CD4-positive, alpha-beta T cell (primary cell): ENCODE measurements around the gene S100A3. TPM values are rescaled to one million over a fixed set of nuclear protein-coding genes. Genes with fewer than 3 reads are reported as not detected.

ENCODE experiments used
- ATAC-seq: fragments of 200-7000 bp; cut with Tn5 transposase; one replicate; pipeline ENCODE4 v1.10.0; 2022; ENCODE audit warnings: mild to moderate bottlenecking; ENCODE audit not compliant: poor library complexity
- CTCF ChIA-PET: fragments of 350-600 bp; sonication (Branson Sonifier 250); formaldehyde crosslinking; loops from one replicate; lab custom pipeline; 2021; ENCODE audit warnings: antibody characterized with exemption, inconsistent platforms; lab: Charles Lee
- POLR2A ChIA-PET: fragments of 350-600 bp; sonication (Branson Sonifier 250); formaldehyde crosslinking; loops from one replicate; lab custom pipeline; 2021; ENCODE audit warnings: antibody characterized with exemption, inconsistent platforms; lab: Charles Lee
- DNase-seq, 14 experiments: peaks; one replicate each; pipeline ENCODE4 v3.0.0-alpha.2; 2013 to 2020; ENCODE audit warnings: mixed read lengths in 2 of 14
- H3K27ac ChIP-seq, 2 donors: one replicate each; pipeline versions ENCODE4 v1.5.1 to v1.7.0; 2013; ENCODE audit warnings: low read length in 2 of 2, low read depth in 1 of 2, mild to moderate bottlenecking in 1 of 2
- H3K27me3 ChIP-seq, 2 experiments: 1 replicate in 1 of 2; 2 replicates in 1 of 2; pipeline versions ENCODE4 v1.6.1 to v1.7.0; 2013; ENCODE audit warnings: low read length in 2 of 2, control low read depth in 1 of 2, mild to moderate bottlenecking in 1 of 2, moderate library complexity in 1 of 2; ENCODE audit not compliant: insufficient read depth in 2 of 2, control insufficient read depth in 1 of 2
- H3K36me3 ChIP-seq: one replicate; pipeline ENCODE4 v1.6.1; 2013; ENCODE audit warnings: low read length, control low read depth; ENCODE audit not compliant: insufficient read depth
- H3K4me1 ChIP-seq: one replicate; pipeline ENCODE4 v1.6.1; 2013; ENCODE audit warnings: low read length, control low read depth; ENCODE audit not compliant: insufficient read depth
- H3K4me3 ChIP-seq: one replicate; pipeline ENCODE4 v1.5.1; 2013; ENCODE audit warnings: mild to moderate bottlenecking, low read length, moderate library complexity
- H3K9me3 ChIP-seq, 2 experiments: 1 replicate in 1 of 2; 2 replicates in 1 of 2; pipeline versions ENCODE4 v1.6.1 to v1.7.0; 2013; ENCODE audit warnings: low read length in 2 of 2, mild to moderate bottlenecking in 2 of 2, control low read depth in 1 of 2, moderate library complexity in 1 of 2; ENCODE audit not compliant: control insufficient read depth in 1 of 2, insufficient read depth in 1 of 2
- H3K27ac Mint-ChIP-seq: one replicate; pipeline ENCODE4 v1.8.0; 2020; ENCODE audit warnings: mixed read lengths
- H3K27me3 Mint-ChIP-seq: one replicate; pipeline ENCODE4 v1.8.0; 2021; ENCODE audit warnings: mixed read lengths
- H3K36me3 Mint-ChIP-seq: one replicate; pipeline ENCODE4 v1.8.0; 2021; ENCODE audit warnings: low read depth, mixed read lengths
- H3K4me1 Mint-ChIP-seq: one replicate; pipeline ENCODE4 v1.8.0; 2021; ENCODE audit warnings: low read depth, mixed read lengths
- H3K4me3 Mint-ChIP-seq: one replicate; pipeline ENCODE4 v1.8.0; 2020; ENCODE audit warnings: mild to moderate bottlenecking, mixed read lengths
- H3K9me3 Mint-ChIP-seq: one replicate; pipeline ENCODE4 v1.8.0; 2020; ENCODE audit warnings: mixed read lengths
- CTCF ChIP-seq: fragments of 200-600 bp; IDR thresholded peaks from one replicate; pipeline ENCODE4 v1.8.0; 2022; ENCODE audit warnings: antibody characterized with exemption, mild to moderate bottlenecking
- intact Hi-C, 2 experiments: fragments of 100-400 bp; cut with DNase I in 1 of 2; cut with micrococcal nuclease in 1 of 2; formaldehyde crosslinking; loops; one replicate each; pipeline versions ENCODE4 v1.15.1 to v1.9.0; 2023 to 2025; cut with DNase I, micrococcal nuclease
- total RNA-seq, 174 experiments: library from RNA in 2 of 174; stranded (reverse) in 2 of 174; gene quantifications; one replicate each; pipeline ENCODE4 v1.2.3 and lab custom pipeline; 2021 to 2026

S100A3 gene
- total RNA-seq, 2 experiments from 2014 or later = not detected

GRCh38 chr1:153561466-153561985 is 12.5 kb upstream of the S100A3 start:
- Mint-ChIP-seq H3K27ac (no peak overlapping the region), H3K9me3 (no peaks in the 10 kb centered on the region), H3K4me1 (peaks cover 10% of the 10 kb centered on the region), H3K27me3 (no peaks in the 10 kb centered on the region), H3K36me3 (no peaks in the 10 kb centered on the region), H3K4me3 (no peak overlapping the region)
- DNase-seq (no peak), ATAC-seq (no peak)
- intact Hi-C loops = no loop called here
- H3K27me3 ChIP-seq = no peaks in the 10 kb centered on the region
- no peak for TF ChIP-seq CTCF
- POLR2A ChIA-PET = interaction anchor here (0.8 to 1.2 kb wide), 3 partner anchors 16 to 26 kb away, joined by 3 to 4 read pairs (median 4); partner anchors contain the start of genes S100A4 and S100A6
- H3K4me3 ChIP-seq = no peak overlapping the region
- no peaks in the 10 kb centered on the region for H3K36me3 ChIP-seq
- H3K9me3 ChIP-seq = no peaks in the 10 kb centered on the region
- peaks cover 14% of the 10 kb centered on the region for H3K4me1 ChIP-seq
- H3K27ac ChIP-seq = no peak overlapping the region
- CTCF ChIA-PET = no interaction called here

GRCh38 chr1:153560771-153561465 is 11.9 kb upstream of the S100A3 start:
- no peak for DNase-seq
- POLR2A ChIA-PET = interaction anchor here (0.8 kb wide), 1 partner anchor 16 kb away, joined by 4 read pairs; the partner anchor contains the start of gene S100A4
- Histone ChIP-seq H3K4me1 (peaks cover 8% of the 10 kb centered on the region), H3K4me3 (no peak overlapping the region), H3K27me3 (no peaks in the 10 kb centered on the region), H3K27ac (no peak overlapping the region), H3K9me3 (no peaks in the 10 kb centered on the region), H3K36me3 (no peaks in the 10 kb centered on the region)
- H3K27me3 Mint-ChIP-seq = no peaks in the 10 kb centered on the region
- no peaks in the 10 kb centered on the region for H3K9me3 Mint-ChIP-seq
- H3K4me3 Mint-ChIP-seq = no peak overlapping the region
- ATAC-seq = no peak
- H3K36me3 Mint-ChIP-seq = no peaks in the 10 kb centered on the region
- CTCF ChIA-PET = no interaction called here
- no peak overlapping the region for H3K27ac Mint-ChIP-seq
- peaks cover 4% of the 10 kb centered on the region for H3K4me1 Mint-ChIP-seq
- no peak for TF ChIP-seq CTCF
- intact Hi-C loops = no loop called here

- ATAC-seq (no peak), DNase-seq (no peak)
- Mint-ChIP-seq H3K27me3 (no peaks in the 10 kb centered on the region), H3K4me3 (no peak overlapping the region), H3K9me3 (no peaks in the 10 kb centered on the region), H3K4me1 (no peaks in the 10 kb centered on the region), H3K36me3 (no peaks in the 10 kb centered on the region), H3K27ac (no peak overlapping the region)
- no peak for TF ChIP-seq CTCF
- intact Hi-C loops = no loop called here
- Histone ChIP-seq H3K36me3 (no peaks in the 10 kb centered on the region), H3K9me3 (no peaks in the 10 kb centered on the region), H3K27ac (no peak overlapping the region), H3K4me3 (no peak overlapping the region), H3K27me3 (no peaks in the 10 kb centered on the region), H3K4me1 (peaks cover under 1% of the 10 kb centered on the region)
- ChIA-PET CTCF (no interaction called here), POLR2A (no interaction called here)
Measured at GRCh38 chr1:153560241-153560640, 11.2 kb upstream of the S100A3 start.
